ENCODE data around the gene KLHL10. TPM values are rescaled to one million over a fixed set of nuclear protein-coding genes. Genes with fewer than 3 reads are reported as not detected.
A peak's percentile ranks its signal among the peaks of the same experiment; 100 is the strongest.

KLHL10 gene
- total RNA-seq, 1 donor from 2014 or later, result not detected

GRCh38 chr17:41888332-41888965 is 50.8 kb downstream of the KLHL10 start:
- H3K9me3 Mint-ChIP-seq, result no peaks in the 10 kb centered on the region
- H3K27ac Mint-ChIP-seq, result no peak overlapping the region
- H3K4me1 Mint-ChIP-seq, result no peaks in the 10 kb centered on the region
- TF ChIP-seq CTCF (IDR thresholded peaks at IDR 0.05), result no peak
- no peak overlapping the region for H3K4me3 Mint-ChIP-seq
- H3K36me3 Mint-ChIP-seq (ENCODE audit: low read depth), result peaks cover 79% of the 10 kb centered on the region
- ATAC-seq (ENCODE audit: low read depth) (no peak), DNase-seq (no peak)
- CTCF ChIA-PET, result no interaction called here
- POLR2A ChIA-PET, result no interaction called here
- H3K27me3 Mint-ChIP-seq, result no peaks in the 10 kb centered on the region
- intact Hi-C loops (cut with micrococcal nuclease), result no loop called here

- POLR2A ChIA-PET, result no interaction called here
- CTCF ChIA-PET, result no interaction called here
- TF ChIP-seq CTCF (IDR thresholded peaks at IDR 0.05), result no peak
Measured at GRCh38 chr17:41891135-41892020, 53.8 kb downstream of the KLHL10 start.

GRCh38 chr17:41892021-41892376 is 54.4 kb downstream of the KLHL10 start:
- Mint-ChIP-seq H3K27me3 (no peaks in the 10 kb centered on the region), H3K27ac (peak overlapping the region; percentile 20), H3K4me3 (no peak overlapping the region), H3K9me3 (no peaks in the 10 kb centered on the region), H3K36me3 (ENCODE audit: low read depth) (peaks cover 79% of the 10 kb centered on the region), H3K4me1 (no peaks in the 10 kb centered on the region)
- TF ChIP-seq CTCF (IDR thresholded peaks at IDR 0.05), result no peak
- intact Hi-C loops (cut with micrococcal nuclease), result no loop called here
- POLR2A ChIA-PET, result no interaction called here
- DNase-seq, result no peak
- CTCF ChIA-PET, result no interaction called here
- no peak for ATAC-seq (ENCODE audit: low read depth)

More at GRCh38 chr17:41891135-41892020, 53.8 kb downstream of the KLHL10 start:
- Mint-ChIP-seq H3K4me3 (no peak overlapping the region), H3K36me3 (ENCODE audit: low read depth) (peaks cover 76% of the 10 kb centered on the region), H3K4me1 (no peaks in the 10 kb centered on the region), H3K27me3 (no peaks in the 10 kb centered on the region), H3K27ac (peak overlapping the region; percentile 20), H3K9me3 (no peaks in the 10 kb centered on the region)
- DNase-seq, result no peak
- ATAC-seq (ENCODE audit: low read depth), result no peak
- intact Hi-C loops (cut with micrococcal nuclease), result no loop called here

DNA sequence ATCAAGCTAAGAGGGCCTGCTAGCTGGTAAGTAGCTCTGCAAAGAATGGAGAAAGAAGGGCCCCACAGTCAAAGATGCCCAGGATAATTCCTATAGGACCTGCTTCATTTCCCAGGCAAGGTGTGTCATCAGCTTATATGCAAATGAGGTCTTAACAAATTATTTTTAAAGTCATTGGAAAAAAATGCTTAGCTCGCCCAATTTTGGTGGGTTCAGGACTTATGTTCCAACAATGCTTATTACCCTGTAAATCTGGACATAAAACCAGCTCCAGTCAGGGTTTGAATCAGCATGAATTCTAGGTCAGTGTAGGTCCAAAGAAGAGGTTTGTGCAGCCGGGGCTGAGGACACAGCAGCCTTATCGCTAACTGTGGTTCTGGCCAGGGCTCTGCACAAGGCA is 55.8 kb downstream of the KLHL10 start:
- no peak for ATAC-seq (ENCODE audit: low read depth)
- H3K4me1 Mint-ChIP-seq, result no peaks in the 10 kb centered on the region
- TF ChIP-seq CTCF (IDR thresholded peaks at IDR 0.05), result no peak
- H3K36me3 Mint-ChIP-seq (ENCODE audit: low read depth), result peaks cover 81% of the 10 kb centered on the region
- no peaks in the 10 kb centered on the region for H3K27me3 Mint-ChIP-seq
- H3K27ac Mint-ChIP-seq, result no peak overlapping the region
- DNase-seq, result no peak
- no peak overlapping the region for H3K4me3 Mint-ChIP-seq
- intact Hi-C loops (cut with micrococcal nuclease), result no loop called here
- ChIA-PET POLR2A (no interaction called here), CTCF (no interaction called here)
- no peaks in the 10 kb centered on the region for H3K9me3 Mint-ChIP-seq

DNA sequence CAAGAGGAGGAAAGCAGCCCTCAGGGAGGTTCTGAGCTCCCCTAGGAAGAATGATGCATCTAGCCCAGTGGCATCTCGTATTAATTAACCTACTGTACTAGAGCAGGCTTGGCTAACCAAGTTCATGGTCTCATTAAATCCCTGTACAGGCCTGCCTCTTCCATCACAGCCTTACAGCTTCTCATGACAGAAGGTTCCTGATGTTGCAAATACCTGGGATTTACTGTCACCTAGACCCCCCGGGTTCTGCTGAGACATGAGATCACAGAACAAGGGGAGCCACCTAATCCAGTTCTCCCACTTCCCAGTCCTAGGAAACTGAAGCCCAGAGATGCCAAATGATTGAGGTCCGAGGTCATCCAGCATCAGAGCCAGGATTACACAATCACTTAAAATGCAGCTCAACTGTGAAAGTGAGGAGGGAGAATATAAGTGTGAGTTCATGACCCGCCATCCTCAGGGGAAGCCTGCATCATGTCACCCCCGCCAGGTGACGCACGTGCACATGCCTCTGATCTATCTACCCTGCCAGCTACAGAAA is 57.2 kb downstream of the KLHL10 start:
- Mint-ChIP-seq H3K4me1 (no peaks in the 10 kb centered on the region), H3K27ac (no peak overlapping the region), H3K4me3 (no peak overlapping the region), H3K9me3 (no peaks in the 10 kb centered on the region), H3K36me3 (ENCODE audit: low read depth) (peaks cover 82% of the 10 kb centered on the region), H3K27me3 (no peaks in the 10 kb centered on the region)
- ChIA-PET CTCF (no interaction called here), POLR2A (interaction anchor here (0.6 kb wide), 1 partner anchor 260 kb away, joined by 3 read pairs; no protein-coding TSS in a partner anchor)
- ATAC-seq (ENCODE audit: low read depth) (no peak), DNase-seq (no peak)
- TF ChIP-seq CTCF (IDR thresholded peaks at IDR 0.05), result no peak
- intact Hi-C loops (cut with micrococcal nuclease), result no loop called here
